ENCODE measurements around the gene TIMM44. TPM values are rescaled to one million over a fixed set of nuclear protein-coding genes. Genes with fewer than 3 reads are reported as not detected.
A peak's percentile ranks its signal among the peaks of the same experiment; 100 is the strongest.

Gene TIMM44
- total RNA-seq, 2 donors from 2014 or later: 20.5 to 73.8 TPM

- no peaks in the 10 kb centered on the region for H3K27me3 ChIP-seq
- no peak for TF ChIP-seq POLR2A (IDR thresholded peaks at IDR 0.05)
- no peak for TF ChIP-seq CTCF (IDR thresholded peaks at IDR 0.05)
- H3K4me1 ChIP-seq: peaks cover 43% of the 10 kb centered on the region
- H3K9me3 ChIP-seq: no peaks in the 10 kb centered on the region
- peaks cover 22 to 25% of the 10 kb centered on the region in 2 donors for H3K36me3 ChIP-seq (replicated peaks in 1 of 2; ENCODE audit: insufficient read depth in 1 of 2, low read depth in 2 of 2)
- DNase-seq (no peak), ATAC-seq (no peak)
- H3K4me3 ChIP-seq: no peak overlapping the region
- 90 to 96% methylated on average over 6 to 10 of the region's 11 CpGs for WGBS, 2 donors
- intact Hi-C loops (cut with DNase I): loop anchor here (10.0 kb wide), 1 partner anchor 53 kb away; no protein-coding TSS in a partner anchor
- H3K27ac ChIP-seq: no peak overlapping the region
Observed at GRCh38 chr19:7907544-7907943, 35.9 kb downstream of the TIMM44 start.

GRCh38 chr19:7907122-7907521 lies 36.3 kb downstream of the TIMM44 start:
- H3K4me1 ChIP-seq: peaks cover 47% of the 10 kb centered on the region
- TF ChIP-seq POLR2A (IDR thresholded peaks at IDR 0.05): no peak
- no peak for TF ChIP-seq CTCF (IDR thresholded peaks at IDR 0.05)
- no peaks in the 10 kb centered on the region for H3K9me3 ChIP-seq
- H3K4me3 ChIP-seq: no peak overlapping the region
- no peak overlapping the region for H3K27ac ChIP-seq
- DNase-seq (no peak), ATAC-seq (no peak)
- 87 to 92% methylated on average over 19 of the region's 19 CpGs for WGBS, 2 donors
- H3K27me3 ChIP-seq: no peaks in the 10 kb centered on the region
- H3K36me3 ChIP-seq (replicated peaks in 1 of 2; ENCODE audit: insufficient read depth in 1 of 2, low read depth in 2 of 2): peaks cover 17 to 21% of the 10 kb centered on the region in 2 donors
- intact Hi-C loops (cut with DNase I): loop anchor here (10.0 kb wide), 1 partner anchor 52 kb away; no protein-coding TSS in a partner anchor

- no peak for ATAC-seq
- intact Hi-C loops (cut with DNase I): loop anchor here (10.0 kb wide), 1 partner anchor 51 kb away; no protein-coding TSS in a partner anchor
Observed at GRCh38 chr19:7905859-7906258, 37.6 kb downstream of the TIMM44 start.

GRCh38 chr19:7905268-7905667 lies 38.2 kb downstream of the TIMM44 start:
- H3K27me3 ChIP-seq: no peaks in the 10 kb centered on the region
- H3K36me3 ChIP-seq (replicated peaks in 1 of 2; ENCODE audit: insufficient read depth in 1 of 2, low read depth in 2 of 2): peaks cover 0 to 3% of the 10 kb centered on the region in 2 donors
- no peak overlapping the region for H3K27ac ChIP-seq
- ATAC-seq: no peak
- no peaks in the 10 kb centered on the region for H3K9me3 ChIP-seq
- 55 to 65% methylated on average over 8 to 9 of the region's 10 CpGs for WGBS, 2 donors
- H3K4me3 ChIP-seq: no peak overlapping the region
- DNase-seq: peak in 1 of 4 donors; percentile 13
- peaks cover 53% of the 10 kb centered on the region for H3K4me1 ChIP-seq
- no peak for TF ChIP-seq CTCF (IDR thresholded peaks at IDR 0.05)
- no peak for TF ChIP-seq POLR2A (IDR thresholded peaks at IDR 0.05)
- intact Hi-C loops (cut with DNase I): loop anchor here (10.0 kb wide), 1 partner anchor 50 kb away; no protein-coding TSS in a partner anchor

More at GRCh38 chr19:7905859-7906258, 37.6 kb downstream of the TIMM44 start:
- Histone ChIP-seq H3K27ac (no peak overlapping the region), H3K4me1 (peaks cover 53% of the 10 kb centered on the region), H3K36me3 (replicated peaks in 1 of 2; ENCODE audit: insufficient read depth in 1 of 2, low read depth in 2 of 2) (peaks cover 6 to 9% of the 10 kb centered on the region in 2 donors), H3K9me3 (no peaks in the 10 kb centered on the region), H3K4me3 (no peak overlapping the region), H3K27me3 (no peaks in the 10 kb centered on the region)
- DNase-seq: peak in 1 of 4 donors; percentile 12
- WGBS, 2 donors: 83 to 86% methylated on average over 10 of the region's 10 CpGs
- TF ChIP-seq POLR2A (IDR thresholded peaks at IDR 0.05): no peak
- TF ChIP-seq CTCF (IDR thresholded peaks at IDR 0.05): no peak
